Lung microvascular endothelial cell (primary cell): Measurements from ENCODE around the gene GYG2. TPM values are rescaled to one million over a fixed set of nuclear protein-coding genes. Genes with fewer than 3 reads are reported as not detected.
"Not testable (repeated sequence)": the region's sequence is repeated elsewhere in the genome, so short reads cannot be mapped to it uniquely, and the experiment has no call there.

Experiments used
- DNase-seq, 2 donors: peaks; one replicate each; pipeline versions ENCODE4 v3.0.0 to v3.0.0-alpha.2; 2010; ENCODE audit warnings: low read depth in 2 of 2
- total RNA-seq: library from RNA; depleted of rRNA; stranded (reverse); fragments of >200 nt; gene quantifications from 2 replicates; pipeline ENCODE4 v1.2.1, GENCODE V29; 2014

GYG2 gene
- total RNA-seq, 1 donor from 2014 or later, result 0.40 TPM

- no peak for DNase-seq
Measured at GRCh38 chrX:2901367-2902036, 72.8 kb downstream of the GYG2 start.

GRCh38 chrX:2902841-2903240 lies 74.1 kb downstream of the GYG2 start:
- no peak for DNase-seq

- no peak for DNase-seq
Measured at GRCh38 chrX:2903366-2903765, 74.6 kb downstream of the GYG2 start.

GRCh38 chrX:2907295-2907694 lies 78.6 kb downstream of the GYG2 start:
- DNase-seq, result no peak

GRCh38 chrX:2908125-2908685 lies 79.5 kb downstream of the GYG2 start:
- no peak for DNase-seq

- DNase-seq, result no peak
Measured at GRCh38 chrX:2910109-2910508, 81.4 kb downstream of the GYG2 start.

- no peak for DNase-seq
Measured at GRCh38 chrX:2913118-2913517, 84.4 kb downstream of the GYG2 start.

- DNase-seq, result no peak
Measured at GRCh38 chrX:2917767-2918166, 89.0 kb downstream of the GYG2 start.

- DNase-seq, result no peak
Measured at GRCh38 chrX:2921193-2921592, 92.5 kb downstream of the GYG2 start.

- no peak for DNase-seq
Measured at GRCh38 chrX:2921750-2922149, 93.0 kb downstream of the GYG2 start.

GRCh38 chrX:2924151-2924550 lies 95.4 kb downstream of the GYG2 start:
- DNase-seq, result no peak

GRCh38 chrX:2926255-2926654 lies 97.5 kb downstream of the GYG2 start:
- DNase-seq, result not testable (repeated sequence)

GRCh38 chrX:2926664-2927275 lies 98.0 kb downstream of the GYG2 start:
- no peak for DNase-seq

GRCh38 chrX:2928191-2928582 lies 99.5 kb downstream of the GYG2 start:
- DNase-seq, result peak in 1 of 2 donors; percentile 11

- peak; percentile 67 to 92 for DNase-seq
Measured at GRCh38 chrX:2928583-2929434, 100.1 kb downstream of the GYG2 start, which contains the start of gene ARSD. Gene ARSD (minus strand): TSS chrX:2929339. CDS start chrX:2929275, 64 bp downstream.

GRCh38 chrX:2931155-2931554 lies 102.4 kb downstream of the GYG2 start:
- no peak for DNase-seq

- no peak for DNase-seq
Measured at GRCh38 chrX:2931612-2932011, 102.9 kb downstream of the GYG2 start.

Other genes with a start within 250 kb of the GYG2 start
- gene CD99, start 137.6 kb upstream of the GYG2 start, total RNA-seq, result 181 and 195 TPM in 2 replicates
- gene XG, start 76.9 kb upstream of the GYG2 start, total RNA-seq, result 0.22 TPM in 1 of 2 replicates, not detected in the other
- gene ARSD, start 100.4 kb downstream of the GYG2 start, total RNA-seq, result 17.4 and 21.6 TPM in 2 replicates
- gene ARSH, start 177.6 kb downstream of the GYG2 start, total RNA-seq, result not detected in 2 replicates
- not detected in 2 replicates for gene ARSF, start 212.5 kb downstream of the GYG2 start, total RNA-seq